GM21515 (cell line): Measurements from ENCODE around the gene LKAAEAR1.
"Not testable (repeated sequence)": the region's sequence is repeated elsewhere in the genome, so short reads cannot be mapped to it uniquely, and the experiment has no call there.

Experiments
- ATAC-seq: cut with Tn5 transposase; IDR thresholded peaks from one replicate; pipeline ENCODE4 v1.9.1; 2021; ENCODE audit not compliant: unreplicated experiment

Gene LKAAEAR1

GRCh38 chr20:64099880-64100565 lies 15.8 kb upstream of the LKAAEAR1 start:
- ATAC-seq: no peak

GRCh38 chr20:64099086-64099786 lies 15.0 kb upstream of the LKAAEAR1 start:
- no peak for ATAC-seq

GRCh38 chr20:64098471-64099013 lies 14.3 kb upstream of the LKAAEAR1 start:
- no peak for ATAC-seq

GRCh38 chr20:64096535-64096934 lies 12.3 kb upstream of the LKAAEAR1 start:
- no peak for ATAC-seq

GRCh38 chr20:64095927-64096326 lies 11.7 kb upstream of the LKAAEAR1 start:
- ATAC-seq: no peak

GRCh38 chr20:64095455-64095854 lies 11.3 kb upstream of the LKAAEAR1 start:
- no peak for ATAC-seq

GRCh38 chr20:64093013-64093503 lies 8.9 kb upstream of the LKAAEAR1 start:
- ATAC-seq: no peak

- ATAC-seq: no peak
Measured at GRCh38 chr20:64092258-64093012, 8.2 kb upstream of the LKAAEAR1 start.

GRCh38 chr20:64091770-64092169 lies 7.6 kb upstream of the LKAAEAR1 start:
- ATAC-seq: no peak

- no peak for ATAC-seq
Measured at GRCh38 chr20:64091340-64091739, 7.1 kb upstream of the LKAAEAR1 start.

GRCh38 chr20:64090165-64090564 lies 6.0 kb upstream of the LKAAEAR1 start:
- ATAC-seq: no peak

- not testable (repeated sequence) for ATAC-seq
Measured at GRCh38 chr20:64088586-64088985, 4.4 kb upstream of the LKAAEAR1 start.

GRCh38 chr20:64087226-64087825 lies 3.1 kb upstream of the LKAAEAR1 start:
- ATAC-seq: not testable (repeated sequence)

- no peak for ATAC-seq
Measured at GRCh38 chr20:64086801-64087200, 2.6 kb upstream of the LKAAEAR1 start.

- no peak for ATAC-seq
Measured at GRCh38 chr20:64084685-64085152, 521 bp upstream of the LKAAEAR1 start.

- no peak for ATAC-seq
Measured at GRCh38 chr20:64083378-64083803, 807 bp downstream of the LKAAEAR1 start.

GRCh38 chr20:64082820-64083377 lies 1.3 kb downstream of the LKAAEAR1 start:
- ATAC-seq: no peak

- ATAC-seq: no peak
Measured at GRCh38 chr20:64082126-64082731, 2.0 kb downstream of the LKAAEAR1 start.

- ATAC-seq: no peak
Measured at GRCh38 chr20:64081624-64081964, 2.6 kb downstream of the LKAAEAR1 start.
